Measurements from ENCODE around the gene CPA2.
"Not testable (repeated sequence)": the region's sequence is repeated elsewhere in the genome, so short reads cannot be mapped to it uniquely, and the experiment has no call there.

CPA2 gene

DNA sequence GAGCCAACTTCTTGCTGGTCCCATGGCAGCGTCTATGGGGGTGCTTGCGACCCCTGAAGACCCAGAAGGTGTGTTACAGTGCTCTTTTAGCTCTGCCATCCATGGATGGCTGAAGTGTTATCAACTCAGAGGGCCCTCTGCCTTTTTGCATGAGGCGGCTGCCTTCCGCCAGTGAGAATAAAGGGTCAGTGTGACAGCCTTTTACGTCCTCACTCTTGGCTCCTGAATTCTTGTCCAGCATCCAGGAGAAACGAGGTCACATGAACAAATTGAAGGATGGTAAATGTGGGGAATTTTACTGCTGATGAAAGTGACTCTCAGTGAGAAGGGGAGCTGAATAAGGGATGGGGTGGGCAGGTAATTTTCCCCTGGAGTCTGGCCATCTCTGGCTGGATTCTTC, 34.9 kb upstream of the CPA2 start:
- DNase-seq = no peak

DNA sequence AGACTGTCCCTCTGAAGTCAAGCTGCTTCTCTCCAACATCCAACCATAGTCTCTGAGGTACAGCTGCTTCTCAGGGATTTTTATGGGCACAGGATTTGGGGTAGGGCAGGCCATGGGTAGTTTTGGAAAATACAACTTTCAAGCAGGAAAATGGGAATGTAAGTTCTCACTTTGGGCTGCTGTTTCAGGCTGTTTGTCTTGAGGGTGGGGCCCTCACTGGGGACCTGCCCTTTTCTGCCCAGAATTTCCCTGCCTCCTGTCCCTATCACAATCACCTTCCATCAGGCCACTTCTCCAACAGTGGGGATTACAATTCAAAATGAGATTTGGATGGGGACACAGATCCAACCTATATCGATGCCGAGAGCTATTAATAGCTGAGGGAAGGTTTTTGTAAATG, 34.5 kb upstream of the CPA2 start:
- Histone ChIP-seq H3K4me1 (no peaks in the 10 kb centered on the region), H3K36me3 (no peaks in the 10 kb centered on the region), H3K27me3 (no peaks in the 10 kb centered on the region), H3K4me3 (no peak overlapping the region), H3K9me3 (no peaks in the 10 kb centered on the region), H3K27ac (no peak overlapping the region)
- intact Hi-C loops (cut with DNase I; ENCODE audit: low total_unique reads) = loop anchor here (10.0 kb wide), 2 partner anchors 503 to 603 kb away; partner anchors contain the start of gene KLF14
- DNase-seq = no peak
- TF ChIP-seq, protein P1, sequence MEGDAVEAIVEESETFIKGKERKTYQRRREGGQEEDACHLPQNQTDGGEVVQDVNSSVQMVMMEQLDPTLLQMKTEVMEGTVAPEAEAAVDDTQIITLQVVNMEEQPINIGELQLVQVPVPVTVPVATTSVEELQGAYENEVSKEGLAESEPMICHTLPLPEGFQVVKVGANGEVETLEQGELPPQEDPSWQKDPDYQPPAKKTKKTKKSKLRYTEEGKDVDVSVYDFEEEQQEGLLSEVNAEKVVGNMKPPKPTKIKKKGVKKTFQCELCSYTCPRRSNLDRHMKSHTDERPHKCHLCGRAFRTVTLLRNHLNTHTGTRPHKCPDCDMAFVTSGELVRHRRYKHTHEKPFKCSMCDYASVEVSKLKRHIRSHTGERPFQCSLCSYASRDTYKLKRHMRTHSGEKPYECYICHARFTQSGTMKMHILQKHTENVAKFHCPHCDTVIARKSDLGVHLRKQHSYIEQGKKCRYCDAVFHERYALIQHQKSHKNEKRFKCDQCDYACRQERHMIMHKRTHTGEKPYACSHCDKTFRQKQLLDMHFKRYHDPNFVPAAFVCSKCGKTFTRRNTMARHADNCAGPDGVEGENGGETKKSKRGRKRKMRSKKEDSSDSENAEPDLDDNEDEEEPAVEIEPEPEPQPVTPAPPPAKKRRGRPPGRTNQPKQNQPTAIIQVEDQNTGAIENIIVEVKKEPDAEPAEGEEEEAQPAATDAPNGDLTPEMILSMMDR (IDR thresholded peaks at IDR 0.05) = no peak

More for the DNA sequence above, 34.9 kb upstream of the CPA2 start:
- H3K36me3 ChIP-seq = no peaks in the 10 kb centered on the region
- H3K4me3 ChIP-seq = no peak overlapping the region
- H3K4me1 ChIP-seq = no peaks in the 10 kb centered on the region
- intact Hi-C loops (cut with DNase I; ENCODE audit: low total_unique reads) = loop anchor here (10.0 kb wide), 2 partner anchors 503 to 603 kb away; partner anchors contain the start of gene KLF14
- H3K27ac ChIP-seq = no peak overlapping the region
- H3K27me3 ChIP-seq = no peaks in the 10 kb centered on the region
- H3K9me3 ChIP-seq = no peaks in the 10 kb centered on the region
- TF ChIP-seq, protein P1 (IDR thresholded peaks at IDR 0.05) = no peak

DNA sequence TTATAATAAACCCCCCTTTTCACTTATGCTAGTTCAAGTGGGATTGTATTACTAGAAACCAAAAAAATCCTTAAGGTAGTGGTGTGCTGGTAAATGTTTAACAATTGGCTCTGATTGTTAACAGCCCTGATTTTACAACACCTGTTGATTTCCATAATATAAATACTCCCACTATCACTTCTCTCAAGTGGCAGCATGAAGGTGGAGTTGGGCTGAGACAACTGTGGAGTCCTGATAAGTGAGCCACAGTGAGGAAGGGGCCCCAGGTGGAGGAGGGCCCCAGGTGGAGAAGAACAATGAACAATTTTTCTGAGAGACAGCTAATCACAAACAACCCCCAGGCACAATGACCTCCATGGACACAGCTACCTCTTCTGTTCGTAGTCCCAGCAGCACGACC, 32.6 kb upstream of the CPA2 start:
- TF ChIP-seq, protein P1 (IDR thresholded peaks at IDR 0.05) = no peak
- intact Hi-C loops (cut with DNase I; ENCODE audit: low total_unique reads) = loop anchor here (10.0 kb wide), 2 partner anchors 501 to 601 kb away; partner anchors contain the start of gene KLF14
- Histone ChIP-seq H3K27ac (no peak overlapping the region), H3K27me3 (no peaks in the 10 kb centered on the region), H3K4me3 (no peak overlapping the region), H3K36me3 (no peaks in the 10 kb centered on the region), H3K9me3 (no peaks in the 10 kb centered on the region), H3K4me1 (no peaks in the 10 kb centered on the region)
- DNase-seq = no peak

DNA sequence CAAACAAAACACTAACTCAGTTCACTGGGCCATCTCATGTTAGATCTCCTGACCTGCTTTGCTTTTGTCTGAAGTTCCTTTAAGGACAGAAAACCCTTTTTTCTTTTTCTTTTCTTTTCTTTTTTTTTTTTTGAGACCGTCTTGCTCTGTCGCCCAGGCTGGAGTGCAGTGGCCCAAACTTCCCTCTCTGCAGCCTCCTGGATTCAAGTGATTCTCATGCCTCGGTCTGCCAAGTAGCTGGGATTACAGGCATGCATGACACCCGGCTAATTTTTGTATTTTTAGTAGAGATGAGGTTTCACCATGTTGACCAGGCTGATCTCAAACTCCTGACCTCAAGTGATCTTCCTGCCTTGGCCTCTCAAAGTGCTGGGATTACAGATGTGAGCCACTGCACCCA, 30.3 kb upstream of the CPA2 start:
- not testable (repeated sequence) for H3K36me3 ChIP-seq, H3K9me3 ChIP-seq, DNase-seq, H3K27ac ChIP-seq, H3K27me3 ChIP-seq, H3K4me3 ChIP-seq, H3K4me1 ChIP-seq
- intact Hi-C loops (cut with DNase I; ENCODE audit: low total_unique reads) = loop anchor here (10.0 kb wide), 2 partner anchors 498 to 598 kb away; partner anchors contain the start of gene KLF14

DNA sequence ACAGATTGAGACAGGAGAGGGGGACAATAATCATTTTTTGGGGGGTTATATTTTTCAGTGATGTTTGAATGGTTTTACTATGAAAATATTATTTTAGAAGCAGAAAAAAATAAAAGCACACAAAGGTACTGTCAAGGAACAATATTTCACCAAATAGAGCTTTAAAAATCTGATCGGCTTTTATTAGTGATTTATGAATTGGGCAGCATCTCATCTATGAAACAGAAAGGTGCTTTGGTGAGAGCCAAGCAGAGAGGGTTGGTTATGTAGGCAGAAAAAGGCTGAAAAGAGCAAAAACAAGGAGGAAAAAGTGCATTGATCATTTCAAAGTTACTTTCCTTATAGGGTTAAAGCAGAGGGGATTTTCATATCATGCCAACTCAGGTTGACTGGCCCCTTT, 26.4 kb upstream of the CPA2 start:
- no peaks in the 10 kb centered on the region for H3K27me3 ChIP-seq
- intact Hi-C loops (cut with DNase I; ENCODE audit: low total_unique reads) = no loop called here
- TF ChIP-seq, protein P1 (IDR thresholded peaks at IDR 0.05) = no peak

DNA sequence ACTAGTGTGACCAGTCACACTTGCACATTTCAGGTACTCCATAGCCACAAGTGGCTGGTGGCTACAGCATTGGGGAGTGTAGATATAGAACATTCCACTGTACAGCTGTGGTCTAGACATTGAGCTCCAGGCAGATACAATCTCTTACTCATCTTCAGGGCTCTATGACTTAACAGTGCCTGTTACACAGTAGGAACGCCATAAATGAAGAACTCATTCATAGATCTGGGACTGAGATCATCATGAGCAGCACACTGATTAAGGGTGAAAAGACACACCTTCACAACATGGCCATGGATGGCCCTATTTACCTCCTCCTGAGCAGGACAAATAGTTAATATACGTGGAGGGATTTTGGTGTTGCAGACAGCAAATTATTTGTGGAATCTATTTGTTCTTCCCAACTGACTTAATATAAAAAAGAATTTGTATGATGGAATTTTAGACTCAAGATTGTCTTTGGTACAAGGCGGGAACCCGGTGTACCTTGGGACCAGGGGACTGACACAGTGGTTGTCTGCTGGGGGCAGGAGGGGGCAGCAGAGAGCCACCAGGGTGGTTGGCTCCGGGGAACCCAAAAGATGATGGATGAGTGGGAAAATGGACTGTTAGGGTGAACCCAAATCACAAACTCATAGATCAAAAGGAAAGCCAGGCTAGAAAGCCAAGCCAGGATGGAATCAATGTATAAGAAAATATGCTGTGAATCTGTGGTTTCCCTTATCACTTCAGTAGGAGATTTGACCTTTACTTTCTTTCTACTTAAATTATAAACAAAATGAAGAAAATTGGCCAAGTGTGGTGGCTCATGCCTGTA, 24.3 kb upstream of the CPA2 start:
- Histone ChIP-seq H3K4me1 (no peaks in the 10 kb centered on the region), H3K27ac (no peak overlapping the region), H3K36me3 (no peaks in the 10 kb centered on the region), H3K4me3 (no peak overlapping the region), H3K9me3 (no peaks in the 10 kb centered on the region), H3K27me3 (no peaks in the 10 kb centered on the region)
- TF ChIP-seq, protein P1 (IDR thresholded peaks at IDR 0.05) = peak; percentile 78 to 86
- intact Hi-C loops (cut with DNase I; ENCODE audit: low total_unique reads) = no loop called here
- peak in 1 of 2 donors; percentile 39 for DNase-seq

More for the DNA sequence above, 26.4 kb upstream of the CPA2 start:
- Histone ChIP-seq H3K36me3 (no peaks in the 10 kb centered on the region), H3K4me3 (no peak overlapping the region), H3K4me1 (no peaks in the 10 kb centered on the region), H3K9me3 (no peaks in the 10 kb centered on the region), H3K27ac (no peak overlapping the region)
- DNase-seq = no peak

DNA sequence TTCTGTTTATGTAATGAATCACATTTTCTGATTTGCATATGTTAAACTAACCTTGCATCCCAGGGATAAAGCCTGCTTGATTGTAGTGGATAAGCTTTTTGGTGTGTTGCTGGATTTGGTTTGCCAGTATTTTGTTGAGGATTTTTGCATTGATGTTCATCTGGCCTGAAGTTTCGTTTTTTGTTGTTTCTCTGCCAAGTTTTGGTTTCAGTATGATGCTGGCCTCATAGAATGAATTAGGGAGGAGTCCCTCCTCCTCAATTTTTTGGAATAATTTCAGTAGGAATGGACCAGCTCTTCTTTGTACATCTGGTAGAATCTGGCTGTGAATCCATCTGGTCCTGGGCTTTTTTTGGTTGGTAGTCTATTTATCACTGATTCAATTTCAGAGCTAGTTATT, 23.2 kb upstream of the CPA2 start:
- H3K36me3 ChIP-seq; DNase-seq; intact Hi-C loops (cut with DNase I; ENCODE audit: low total_unique reads); H3K27ac ChIP-seq; H3K4me3 ChIP-seq; H3K9me3 ChIP-seq; H3K4me1 ChIP-seq; H3K27me3 ChIP-seq: not testable (repeated sequence)

DNA sequence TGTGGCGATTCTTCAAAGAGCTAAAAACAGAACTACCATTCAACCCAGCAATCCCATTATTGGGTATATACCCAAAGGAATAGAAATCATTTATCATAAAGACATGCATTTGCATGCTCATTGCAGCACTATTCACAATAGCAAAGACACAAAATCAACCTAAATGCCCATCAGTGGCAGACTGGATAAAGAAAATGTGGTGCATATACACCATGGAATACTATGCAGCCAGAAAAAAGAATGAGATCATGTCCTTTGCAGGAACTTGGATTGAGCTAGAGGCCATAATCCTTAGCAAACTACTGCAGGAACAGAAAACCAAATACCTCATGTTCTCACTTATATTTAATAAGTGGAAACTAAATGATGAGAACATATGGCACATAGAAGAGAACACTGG, 20.2 kb upstream of the CPA2 start:
- H3K27ac ChIP-seq; H3K4me3 ChIP-seq; intact Hi-C loops (cut with DNase I; ENCODE audit: low total_unique reads); H3K36me3 ChIP-seq; H3K4me1 ChIP-seq; H3K27me3 ChIP-seq; DNase-seq; H3K9me3 ChIP-seq: not testable (repeated sequence)

DNA sequence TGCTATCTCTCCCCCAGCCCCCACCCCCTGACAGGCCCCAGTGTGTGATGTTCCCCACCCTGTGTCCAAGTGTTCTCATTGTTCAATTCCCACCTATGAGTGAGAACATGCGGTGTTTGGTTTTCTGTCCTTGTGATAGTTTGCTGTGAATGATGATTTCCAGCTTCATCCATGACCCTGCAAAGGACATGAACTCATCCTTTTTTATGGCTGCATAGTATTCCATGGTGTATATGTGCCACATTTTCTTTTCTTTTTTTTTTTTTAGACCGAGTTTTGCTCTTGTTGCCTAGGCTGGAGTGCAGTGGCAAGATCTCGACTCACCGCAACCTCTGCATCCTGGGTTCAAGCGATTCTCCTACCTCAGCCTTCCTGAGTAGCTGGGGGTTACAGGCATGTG, 17.8 kb upstream of the CPA2 start:
- H3K4me1 ChIP-seq; intact Hi-C loops (cut with DNase I; ENCODE audit: low total_unique reads); H3K27me3 ChIP-seq; H3K9me3 ChIP-seq; H3K27ac ChIP-seq; H3K36me3 ChIP-seq; H3K4me3 ChIP-seq; DNase-seq: not testable (repeated sequence)
